Measurements from ENCODE around the gene STUM.
A peak's percentile ranks its signal among the peaks of the same experiment; 100 is the strongest.

The STUM gene

GRCh38 chr1:226607268-226607660 lies 58.7 kb downstream of the STUM start:
- no peak overlapping the region for H3K4me2 ChIP-seq (ENCODE audit: low read depth, low read length, poor library complexity, severe bottlenecking)
- H4K20me1 ChIP-seq (ENCODE audit: low read depth, low read length): no peaks in the 10 kb centered on the region
- H3F3A ChIP-seq (ENCODE audit: insufficient read depth): no peaks in the 10 kb centered on the region
- no peak overlapping the region for H3K4me3 ChIP-seq (ENCODE audit: insufficient read depth, low read length, poor library complexity, severe bottlenecking)
- TF ChIP-seq EZH2phosphoT487 (conservative IDR thresholded peaks at IDR 0.05; ENCODE audit: low read length) (no peak), CTCF (IDR thresholded peaks at IDR 0.05; ENCODE audit: insufficient read depth, low read length, poor library complexity, severe bottlenecking) (no peak)
- no peak overlapping the region for H3K9ac ChIP-seq (ENCODE audit: low read length)
- no peak overlapping the region for H3K27ac ChIP-seq (ENCODE audit: low read depth, low read length)
- H3K9me2 ChIP-seq (replicated peaks; ENCODE audit: insufficient read depth, low read length): no peaks in the 10 kb centered on the region
- H3K36me3 ChIP-seq (ENCODE audit: low read length): no peaks in the 10 kb centered on the region
- H2AFZ ChIP-seq (ENCODE audit: low read depth, low read length, severe bottlenecking): no peak overlapping the region
- H3K9me3 ChIP-seq (ENCODE audit: insufficient read depth, low read length): no peaks in the 10 kb centered on the region
- H3K27me3 ChIP-seq (ENCODE audit: low read length): no peaks in the 10 kb centered on the region
- no peaks in the 10 kb centered on the region for H3K79me2 ChIP-seq (ENCODE audit: insufficient read depth, low read length)

GRCh38 chr1:226607821-226608220 lies 59.3 kb downstream of the STUM start:
- Histone ChIP-seq H3K27ac (ENCODE audit: low read depth, low read length) (no peak overlapping the region), H2AFZ (ENCODE audit: low read depth, low read length, severe bottlenecking) (no peak overlapping the region), H4K20me1 (ENCODE audit: low read depth, low read length) (no peaks in the 10 kb centered on the region)

GRCh38 chr1:226608699-226609505 lies 60.3 kb downstream of the STUM start:
- Histone ChIP-seq H3K4me3 (ENCODE audit: insufficient read depth, low read length, poor library complexity, severe bottlenecking) (no peak overlapping the region), H3K36me3 (ENCODE audit: low read length) (no peaks in the 10 kb centered on the region), H3K9me3 (ENCODE audit: insufficient read depth, low read length) (no peaks in the 10 kb centered on the region), H3K79me2 (ENCODE audit: insufficient read depth, low read length) (no peaks in the 10 kb centered on the region), H3K9me2 (replicated peaks; ENCODE audit: insufficient read depth, low read length) (no peaks in the 10 kb centered on the region), H3K27me3 (ENCODE audit: low read length) (no peaks in the 10 kb centered on the region), H3K9ac (ENCODE audit: low read length) (no peak overlapping the region), H3K27ac (ENCODE audit: low read depth, low read length) (no peak overlapping the region), H3K4me2 (ENCODE audit: low read depth, low read length, poor library complexity, severe bottlenecking) (no peak overlapping the region), H4K20me1 (ENCODE audit: low read depth, low read length) (no peaks in the 10 kb centered on the region), H2AFZ (ENCODE audit: low read depth, low read length, severe bottlenecking) (no peak overlapping the region), H3F3A (ENCODE audit: insufficient read depth) (no peaks in the 10 kb centered on the region)
- peak; percentile 96 for TF ChIP-seq CTCF (IDR thresholded peaks at IDR 0.05; ENCODE audit: insufficient read depth, low read length, poor library complexity, severe bottlenecking)
- TF ChIP-seq EZH2phosphoT487 (conservative IDR thresholded peaks at IDR 0.05; ENCODE audit: low read length): no peak

More at GRCh38 chr1:226607821-226608220, 59.3 kb downstream of the STUM start:
- TF ChIP-seq CTCF (IDR thresholded peaks at IDR 0.05; ENCODE audit: insufficient read depth, low read length, poor library complexity, severe bottlenecking): no peak
- TF ChIP-seq EZH2phosphoT487 (conservative IDR thresholded peaks at IDR 0.05; ENCODE audit: low read length): no peak
- Histone ChIP-seq H3K36me3 (ENCODE audit: low read length) (no peaks in the 10 kb centered on the region), H3K9me3 (ENCODE audit: insufficient read depth, low read length) (no peaks in the 10 kb centered on the region), H3K27me3 (ENCODE audit: low read length) (no peaks in the 10 kb centered on the region), H3K4me3 (ENCODE audit: insufficient read depth, low read length, poor library complexity, severe bottlenecking) (no peak overlapping the region), H3K79me2 (ENCODE audit: insufficient read depth, low read length) (no peaks in the 10 kb centered on the region), H3K9me2 (replicated peaks; ENCODE audit: insufficient read depth, low read length) (no peaks in the 10 kb centered on the region), H3F3A (ENCODE audit: insufficient read depth) (no peaks in the 10 kb centered on the region), H3K9ac (ENCODE audit: low read length) (no peak overlapping the region), H3K4me2 (ENCODE audit: low read depth, low read length, poor library complexity, severe bottlenecking) (no peak overlapping the region)

All from SU-DHL-6 (cell line).